H1 (cell line): Measurements from ENCODE around the gene ITGB2. TPM values are rescaled to one million over a fixed set of nuclear protein-coding genes. Genes with fewer than 3 reads are reported as not detected.

Experiments used
- CTCF ChIA-PET: fragments of 300-600 bp; sonication (Branson Sonifier 250); formaldehyde crosslinking; loops from one replicate; lab custom pipeline; 2021; ENCODE audit not compliant: partially characterized antibody; lab: Charles Lee
- POLR2A ChIA-PET: fragments of 300-600 bp; sonication (Branson Sonifier 250); formaldehyde crosslinking; loops from one replicate; lab custom pipeline; 2021; ENCODE audit warnings: inconsistent platforms; ENCODE audit not compliant: partially characterized antibody; lab: Charles Lee
- DNase-seq, 2 experiments: peaks; one replicate each; pipeline versions ENCODE4 v3.0.0 to v3.0.0-alpha.2; 2010 to 2022; ENCODE audit warnings: low spot score in 2 of 2, low read depth in 1 of 2, mixed read lengths in 1 of 2
- FAIRE-seq: peaks from 2 replicates; lab custom pipeline; 2011; peaks lifted over from hg19 to GRCh38; lab: Jason Lieb, UNC
- H2AFZ ChIP-seq: 2 replicates; pipeline ENCODE4 v1.8.1; 2012; ENCODE audit warnings: low read length, inconsistent platforms
- H2AK5ac ChIP-seq: 2 replicates; pipeline ENCODE4 v1.6.1; 2013; ENCODE audit warnings: low read depth, low read length
- H2BK120ac ChIP-seq: replicated peaks from 2 replicates; pipeline ENCODE3; 2013; ENCODE audit warnings: low read depth, low read length, inconsistent platforms
- H2BK12ac ChIP-seq: 2 replicates; pipeline ENCODE4 v1.6.1; 2013; ENCODE audit warnings: low read depth, low read length
- H2BK15ac ChIP-seq: 2 replicates; pipeline ENCODE4 v1.6.1; 2013; ENCODE audit warnings: low read length
- H2BK20ac ChIP-seq: 2 replicates; pipeline ENCODE4 v1.6.1; 2013; ENCODE audit warnings: low read length
- H2BK5ac ChIP-seq: 2 replicates; pipeline ENCODE4 v1.6.1; 2013; ENCODE audit warnings: low read depth, low read length
- H3K14ac ChIP-seq: 2 replicates; pipeline ENCODE4 v1.6.1; 2013; ENCODE audit warnings: inconsistent platforms; ENCODE audit not compliant: insufficient read length
- H3K18ac ChIP-seq: 2 replicates; pipeline ENCODE4 v1.6.1; 2013; ENCODE audit warnings: low read length; ENCODE audit errors: extremely low read depth
- H3K23ac ChIP-seq: 2 replicates; pipeline ENCODE4 v1.6.1; 2013; ENCODE audit warnings: inconsistent platforms; ENCODE audit not compliant: insufficient read length
- H3K23me2 ChIP-seq: 2 replicates; pipeline ENCODE4 v1.6.1; 2013; ENCODE audit warnings: low read depth, low read length
- H3K27ac ChIP-seq: 2 replicates; pipeline ENCODE4 v1.6.1; 2011; ENCODE audit warnings: low read depth, low read length, inconsistent platforms
- H3K27me3 ChIP-seq, 4 experiments: replicated peaks in 1 of 4; 1 replicate in 1 of 4; 2 replicates in 3 of 4; pipeline versions ENCODE4 v1.6.1 to v1.8.1; 2011 to 2013; ENCODE audit warnings: low read length in 3 of 4, mild to moderate bottlenecking in 3 of 4, inconsistent platforms in 2 of 4, mixed read lengths in 2 of 4, moderate library complexity in 1 of 4; ENCODE audit not compliant: control insufficient read depth in 3 of 4, insufficient read depth in 3 of 4; ENCODE audit errors: extremely low read depth in 1 of 4
- H3K36me3 ChIP-seq, 4 experiments: 2 replicates each; pipeline versions ENCODE4 v1.6.1 to v1.8.1; 2011 to 2013; ENCODE audit warnings: mild to moderate bottlenecking in 4 of 4, low read length in 3 of 4, moderate library complexity in 2 of 4, control low read depth in 1 of 4, inconsistent platforms in 1 of 4; ENCODE audit not compliant: insufficient read depth in 4 of 4, control insufficient read depth in 2 of 4
- H3K4ac ChIP-seq: replicated peaks from 2 replicates; pipeline ENCODE3; 2013; ENCODE audit warnings: low read length, low read depth, mixed read lengths, inconsistent platforms; ENCODE audit not compliant: insufficient read length
- H3K4me1 ChIP-seq, 4 experiments: replicated peaks in 1 of 4; 1 replicate in 1 of 4; 2 replicates in 3 of 4; pipeline versions ENCODE4 v1.6.1 to v1.8.1; 2011 to 2013; ENCODE audit warnings: low read length in 3 of 4, inconsistent platforms in 2 of 4, mixed read lengths in 1 of 4; ENCODE audit not compliant: insufficient read depth in 4 of 4, control insufficient read depth in 3 of 4
- H3K4me2 ChIP-seq, 2 experiments: 2 replicates each; pipeline versions ENCODE4 v1.6.1 to v1.8.1; 2011 to 2013; ENCODE audit warnings: low read depth in 2 of 2, low read length in 2 of 2, control low read depth in 1 of 2, inconsistent platforms in 1 of 2, mild to moderate bottlenecking in 1 of 2; ENCODE audit not compliant: insufficient read depth in 1 of 2
- H3K4me3 ChIP-seq, 4 experiments: fragments of 200-600, 300-600 bp in 1 of 4; sonication (generic), shearing (Covaris generic), sonication (Bioruptor Twin) in 1 of 4; 2 replicates each; pipeline versions ENCODE4 v1.5.1 to v1.8.1; 2011 to 2016; ENCODE audit warnings: low read length in 4 of 4, low read depth in 3 of 4, control low read depth in 2 of 4, inconsistent platforms in 2 of 4, mild to moderate bottlenecking in 2 of 4, mixed read lengths in 1 of 4, moderate library complexity in 1 of 4; ENCODE audit not compliant: insufficient read depth in 2 of 4; ENCODE audit errors: extremely low read depth in 1 of 4
- H3K56ac ChIP-seq: replicated peaks from 2 replicates; pipeline ENCODE3; 2013; ENCODE audit warnings: low read depth, mild to moderate bottlenecking, mixed read lengths, low read length, inconsistent platforms; ENCODE audit not compliant: insufficient read length
- H3K79me1 ChIP-seq: 2 replicates; pipeline ENCODE4 v1.6.1; 2013; ENCODE audit warnings: low read depth, low read length, control low read depth
- H3K79me2 ChIP-seq, 2 experiments: 2 replicates each; pipeline versions ENCODE4 v1.6.1 to v1.8.1; 2012 to 2013; ENCODE audit warnings: low read length in 2 of 2, mild to moderate bottlenecking in 2 of 2, inconsistent platforms in 1 of 2; ENCODE audit not compliant: insufficient read depth in 2 of 2, control insufficient read depth in 1 of 2
- H3K9ac ChIP-seq, 4 experiments: replicated peaks in 1 of 4; 1 replicate in 1 of 4; 2 replicates in 3 of 4; pipeline versions ENCODE4 v1.6.1 to v1.8.1; 2011 to 2013; ENCODE audit warnings: low read depth in 3 of 4, low read length in 3 of 4, control low read depth in 2 of 4, mild to moderate bottlenecking in 2 of 4, moderate library complexity in 2 of 4, inconsistent platforms in 1 of 4; ENCODE audit errors: extremely low read depth in 1 of 4
- H3K9me3 ChIP-seq, 2 experiments: 2 replicates each; pipeline versions ENCODE4 v1.6.1 to v1.8.1; 2012 to 2013; ENCODE audit warnings: mild to moderate bottlenecking in 2 of 2, moderate library complexity in 2 of 2, control low read depth in 1 of 2, inconsistent platforms in 1 of 2, low read depth in 1 of 2, low read length in 1 of 2, mixed read lengths in 1 of 2; ENCODE audit not compliant: insufficient read depth in 2 of 2
- H4K20me1 ChIP-seq, 2 experiments: replicated peaks in 1 of 2; 2 replicates each; pipeline versions ENCODE3 to v1.8.1; 2011 to 2013; ENCODE audit warnings: inconsistent platforms in 2 of 2, low read length in 2 of 2, mild to moderate bottlenecking in 1 of 2; ENCODE audit not compliant: insufficient read depth in 2 of 2, control insufficient read depth in 1 of 2
- H4K5ac ChIP-seq: 2 replicates; pipeline ENCODE4 v1.6.1; 2013; ENCODE audit warnings: low read length, low read depth, mixed read lengths, inconsistent platforms; ENCODE audit not compliant: insufficient read length
- H4K8ac ChIP-seq: 2 replicates; pipeline ENCODE4 v1.8.0; 2013; ENCODE audit warnings: mild to moderate bottlenecking, moderate library complexity, low read length, inconsistent platforms; ENCODE audit not compliant: insufficient read depth; ENCODE audit errors: extremely low read depth
- H4K91ac ChIP-seq: replicated peaks from 2 replicates; pipeline ENCODE3; 2013; ENCODE audit warnings: low read length, mixed read lengths, inconsistent platforms; ENCODE audit not compliant: insufficient read length
- CREB1 ChIP-seq: IDR thresholded peaks from 2 replicates; pipeline ENCODE4 v1.6.1; 2012; ENCODE audit warnings: inconsistent platforms
- GABPA ChIP-seq: IDR thresholded peaks from 2 replicates; pipeline ENCODE4 v1.6.1; 2011; ENCODE audit warnings: mild to moderate bottlenecking, low read length, moderate library complexity, borderline replicate concordance; ENCODE audit not compliant: insufficient read depth
- GTF2F1 ChIP-seq: IDR thresholded peaks from 2 replicates; pipeline ENCODE4 v1.6.1; 2012; ENCODE audit warnings: low read depth, low read length, improper control_type of control experiment, borderline replicate concordance
- JUN ChIP-seq: IDR thresholded peaks from 2 replicates; pipeline ENCODE4 v1.6.1; 2011; ENCODE audit warnings: low read depth, mild to moderate bottlenecking, improper control_type of control experiment, low read length
- KDM1A ChIP-seq: fragments of 200-600, 300-600 bp; sonication (generic); IDR thresholded peaks from 2 replicates; pipeline ENCODE4 v1.7.1; 2016; ENCODE audit warnings: mild to moderate bottlenecking, low read length, borderline replicate concordance
- KDM4A ChIP-seq: IDR thresholded peaks from one replicate; pipeline ENCODE4 v1.7.1; 2012; ENCODE audit warnings: low read depth, mild to moderate bottlenecking, moderate library complexity, low read length, inconsistent platforms; ENCODE audit not compliant: severe bottlenecking
- SIRT6 ChIP-seq: IDR thresholded peaks from one replicate; pipeline ENCODE4 v1.7.1; 2012; ENCODE audit warnings: low read length, inconsistent platforms
- SP1 ChIP-seq: IDR thresholded peaks from 2 replicates; pipeline ENCODE4 v1.6.1; 2011; ENCODE audit warnings: low read depth, low read length
- TAF7 ChIP-seq: optimal IDR thresholded peaks from 2 replicates; pipeline ENCODE3; 2011; ENCODE audit warnings: low read depth, mild to moderate bottlenecking, inconsistent platforms, low read length, moderate library complexity, borderline replicate concordance
- WGBS, 2 experiments: shearing (Covaris generic) in 1 of 2; methylation state at CpG; one replicate each; pipeline versions ENCODE4 v1.1.6 to v1.1.7; 2013 to 2015; ENCODE audit warnings: low lambda C conversion rate in 2 of 2, mixed read lengths in 2 of 2, inconsistent platforms in 1 of 2, low coverage in 1 of 2, missing lambda C conversion rate in 1 of 2; ENCODE audit not compliant: insufficient replicate concordance in 2 of 2, insufficient coverage in 1 of 2, insufficient read length in 1 of 2; ENCODE audit errors: extremely low coverage in 1 of 2, missing lambda C conversion rate in 1 of 2; 5-methylcytosine and 5-hydroxymethylcytosine counted together
- polyA plus RNA-seq, 7 experiments: library from polyadenylated mRNA; depleted of rRNA in 3 of 7; stranded (reverse) in 5 of 7; unstranded in 2 of 7; fragments of >200 nt in 5 of 7; fragments of 200-250 nt in 2 of 7; gene quantifications; 1 replicate in 5 of 7; 2 replicates in 1 of 7; 4 replicates in 1 of 7; pipeline versions ENCODE4 v1.2.1 to v1.2.3, GENCODE V29; 2011 to 2013; ENCODE audit warnings: missing spikeins in 2 of 7, mixed read lengths in 2 of 7
- total RNA-seq: library from RNA; stranded (reverse); fragmentation: NEBNext Ultra II Directional; extraction: Animal tissue kit (Norgen Biotek cat#: 25700); gene quantifications from 2 replicates; pipeline ENCODE4 v1.2.1, GENCODE V29; 2021
- TF ChIP-seq, protein P1 (sequence below): IDR thresholded peaks from 2 replicates; pipeline ENCODE4 v1.6.1; 2011; ENCODE audit warnings: low read depth, mild to moderate bottlenecking, low read length; ENCODE audit not compliant: insufficient read depth

ITGB2 gene
- total and polyA plus RNA-seq, 2 of the 8 experiments (the other 6 are each of a cell fraction or from before 2014, with no cell fraction given): 0.24 to 0.63 TPM

DNA sequence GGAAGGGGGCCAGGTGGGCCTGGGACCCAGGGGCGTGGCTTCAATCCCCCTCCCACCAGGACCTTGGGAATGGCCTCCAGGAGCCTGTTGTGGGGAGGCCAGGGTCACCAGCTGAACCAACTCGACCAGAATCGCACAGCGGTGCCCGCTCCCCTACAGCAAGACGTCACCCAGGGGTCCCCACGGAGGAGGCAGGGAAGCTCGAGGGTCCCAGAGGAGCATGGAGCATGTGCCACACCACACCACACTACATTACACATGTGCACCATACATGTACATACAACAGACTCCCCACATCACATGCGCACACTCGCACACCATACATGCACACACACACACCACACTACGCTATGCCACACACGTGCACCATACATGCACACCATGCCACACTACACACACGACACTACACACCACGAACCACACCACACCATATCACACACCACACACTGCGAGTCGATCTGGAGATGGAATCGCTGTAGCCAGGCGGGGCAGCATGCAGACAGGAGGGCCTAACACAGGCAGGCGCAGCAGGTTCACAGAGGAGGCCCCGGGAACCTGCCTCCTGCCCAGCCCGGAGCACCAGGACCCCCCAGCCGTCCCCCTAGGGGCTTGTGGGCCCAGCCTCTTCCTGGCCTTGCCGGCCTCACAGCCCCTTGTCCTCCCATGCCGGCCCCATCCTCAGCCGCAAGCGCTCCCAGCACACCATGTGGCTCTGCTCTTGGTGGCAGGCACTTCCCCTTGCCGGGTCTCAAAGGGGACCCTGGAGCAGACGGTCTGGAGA is 596 bp downstream of the ITGB2 start:
- H3K27me3 ChIP-seq: peaks cover 15 to 59% (median 50%) of the 10 kb centered on the region in 4 experiments
- H2AK5ac ChIP-seq: peak overlapping the region; percentile 99
- H2BK5ac ChIP-seq: peak overlapping the region; percentile 47; the same call in 1 of the 2 replicates
- peaks cover 0 to 5% of the 10 kb centered on the region in 2 experiments for H4K20me1 ChIP-seq
- H4K91ac ChIP-seq: peak overlapping the region; percentile 93
- DNase-seq: no peak
- H3K14ac ChIP-seq: no peak overlapping the region
- no peak for FAIRE-seq
- POLR2A ChIA-PET: interaction anchor here (0.8 to 1.7 kb wide), 5 partner anchors 8 to 114 kb away, joined by 3 to 7 read pairs (median 4); partner anchors contain the start of gene PTTG1IP
- H4K8ac ChIP-seq: peak overlapping the region; percentile 35; the same call in 1 of the 2 replicates
- H3K36me3 ChIP-seq: no peaks in the 10 kb centered on the region
- no peaks in the 10 kb centered on the region for H3K9me3 ChIP-seq
- peak overlapping the region; percentile 56 for H3K23ac ChIP-seq
- H3K23me2 ChIP-seq: peaks cover 8% of the 10 kb centered on the region
- peak overlapping the region; percentile 56 to 78 for H3K4me2 ChIP-seq
- no peak overlapping the region for H3K56ac ChIP-seq
- H3K9ac ChIP-seq: peak overlapping the region in 1 of 4 experiments; percentile 47; a peak in 1 of 7 replicates
- 0 out of 2 replicates have a peak overlapping the region, but pooled peaks have one; percentile 43 for H2AFZ ChIP-seq
- peak overlapping the region; percentile 100; the same call in 1 of the 2 replicates for H2BK12ac ChIP-seq
- H2BK15ac ChIP-seq: peak overlapping the region; percentile 100
- peaks cover 0 to 14% (median 10%) of the 10 kb centered on the region in 4 experiments; a peak in 6 of 7 replicates for H3K4me1 ChIP-seq
- CTCF ChIA-PET: interaction anchor here (0.6 to 1.6 kb wide), 7 partner anchors 11 to 210 kb away, joined by 3 to 5 read pairs (median 3); no protein-coding TSS in a partner anchor
- peak overlapping the region in 2 of 4 experiments; percentile 18 to 51; a peak in 4 of 8 replicates for H3K4me3 ChIP-seq
- H3K4ac ChIP-seq: peak overlapping the region; percentile 94
- no peak overlapping the region for H2BK120ac ChIP-seq
- no peak overlapping the region for H4K5ac ChIP-seq
- H3K18ac ChIP-seq: no peak overlapping the region; the same call in 1 of the 2 replicates
- 0 out of 2 replicates have a peak, but pooled peaks cover 3% of the 10 kb centered on the region for H3K79me1 ChIP-seq
- no peaks in the 10 kb centered on the region for H3K79me2 ChIP-seq
- peak overlapping the region; percentile 51 for H2BK20ac ChIP-seq
- no peak overlapping the region for H3K27ac ChIP-seq
- 62% methylated on average over 26 of the region's 28 CpGs; no CpG with 5 or more reads in 1 of the 2 experiments for WGBS, 2 experiments
- TF ChIP-seq JUN (no peak), KDM1A (no peak), GABPA (no peak), SP1 (no peak), SIRT6 (no peak), CREB1 (no peak), GTF2F1 (no peak), TAF7 (no peak), KDM4A (no peak)
- TF ChIP-seq, protein P1, sequence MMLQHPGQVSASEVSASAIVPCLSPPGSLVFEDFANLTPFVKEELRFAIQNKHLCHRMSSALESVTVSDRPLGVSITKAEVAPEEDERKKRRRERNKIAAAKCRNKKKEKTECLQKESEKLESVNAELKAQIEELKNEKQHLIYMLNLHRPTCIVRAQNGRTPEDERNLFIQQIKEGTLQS: no peak
